OCI-LY1 (cell line): ENCODE measurements around the gene PRR36.

ENCODE experiments used
- H2AFZ ChIP-seq: fragments of 200-600 bp; sonication (generic), shearing (Covaris generic); 2 replicates; pipeline ENCODE4 v1.6.0; 2014; ENCODE audit warnings: antibody characterized with exemption, mild to moderate bottlenecking, low read length
- H3F3A ChIP-seq: fragments of 200-600 bp; sonication (generic), shearing (Covaris generic); 2 replicates; pipeline ENCODE4 v1.6.0; 2014; ENCODE audit warnings: mild to moderate bottlenecking, antibody characterized with exemption, low read length, moderate library complexity; ENCODE audit not compliant: insufficient read depth
- H3K27ac ChIP-seq: fragments of 200-600 bp; sonication (generic); 2 replicates; pipeline ENCODE4 v1.5.1; 2014; ENCODE audit warnings: low read length, mixed run types, mild to moderate bottlenecking, low read depth; ENCODE audit not compliant: poor library complexity, severe bottlenecking
- H3K27me3 ChIP-seq: fragments of 200-600 bp; sonication (generic); 2 replicates; pipeline ENCODE4 v1.6.0; 2014; ENCODE audit warnings: antibody characterized with exemption, mild to moderate bottlenecking, low read length, moderate library complexity; ENCODE audit not compliant: insufficient read depth
- H3K36me3 ChIP-seq: fragments of 200-600 bp; sonication (generic); 2 replicates; pipeline ENCODE4 v1.6.1; 2014; ENCODE audit warnings: mild to moderate bottlenecking, antibody characterized with exemption, low read length, moderate library complexity, mixed read lengths; ENCODE audit not compliant: insufficient read depth
- H3K4me1 ChIP-seq: fragments of 200-600 bp; sonication (generic); 2 replicates; pipeline ENCODE4 v1.5.1; 2014; ENCODE audit warnings: mild to moderate bottlenecking, low read length, moderate library complexity; ENCODE audit not compliant: insufficient read depth, severe bottlenecking
- H3K4me2 ChIP-seq: fragments of 200-600 bp; sonication (generic), shearing (Covaris generic); 2 replicates; pipeline ENCODE4 v1.6.1; 2014; ENCODE audit warnings: low read length
- H3K4me3 ChIP-seq: fragments of 200-600 bp; sonication (generic); 2 replicates; pipeline ENCODE4 v1.5.1; 2014; ENCODE audit warnings: low read length, low read depth, mild to moderate bottlenecking, mixed read lengths; ENCODE audit not compliant: poor library complexity, severe bottlenecking
- H3K79me2 ChIP-seq: fragments of 200-600 bp; shearing (Covaris generic); 2 replicates; pipeline ENCODE4 v1.6.1; 2016; ENCODE audit warnings: mixed run types, low read length, mixed read lengths; ENCODE audit not compliant: insufficient read depth
- H3K9ac ChIP-seq: fragments of 200-600 bp; sonication (generic), shearing (Covaris generic); 2 replicates; pipeline ENCODE4 v1.6.1; 2014; ENCODE audit warnings: mild to moderate bottlenecking, low read length, mixed read lengths
- H3K9me2 ChIP-seq: fragments of 200-600 bp; sonication (generic), shearing (Covaris generic); 2 replicates; pipeline ENCODE4 v1.6.1; 2014; ENCODE audit warnings: low read depth, mild to moderate bottlenecking, low read length, mixed read lengths
- H3K9me3 ChIP-seq: fragments of 200-600 bp; shearing (Covaris generic); 2 replicates; pipeline ENCODE4 v1.6.1; 2014; ENCODE audit warnings: low read length, mixed read lengths
- H4K20me1 ChIP-seq: fragments of 200-600 bp; sonication (generic), shearing (Covaris generic); 2 replicates; pipeline ENCODE4 v1.6.0; 2016; ENCODE audit warnings: mild to moderate bottlenecking, low read length; ENCODE audit not compliant: insufficient read depth
- EZH2 ChIP-seq: fragments of 200-600 bp; sonication (generic), shearing (Covaris generic); IDR thresholded peaks from 2 replicates; pipeline ENCODE4 v1.8.0; 2017; ENCODE audit warnings: borderline replicate concordance, mixed run types, mild to moderate bottlenecking, antibody characterized with exemption, low read length, moderate library complexity, mixed read lengths
- TF ChIP-seq, protein P1 (sequence below): fragments of 200-600 bp; sonication (generic), shearing (Covaris generic); IDR thresholded peaks from 2 replicates; pipeline ENCODE4 v1.5.1; 2017; ENCODE audit warnings: mild to moderate bottlenecking, antibody characterized with exemption, low read length, moderate library complexity, mixed read lengths

The PRR36 gene

GRCh38 chr19:7862413-7862951 is 11.7 kb downstream of the PRR36 start:
- no peaks in the 10 kb centered on the region; the same call in 1 of the 2 replicates for H3K27me3 ChIP-seq
- no peaks in the 10 kb centered on the region for H3F3A ChIP-seq
- H3K79me2 ChIP-seq = no peaks in the 10 kb centered on the region
- H3K4me2 ChIP-seq = no peak overlapping the region
- no peak for TF ChIP-seq EZH2
- TF ChIP-seq, protein P1, sequence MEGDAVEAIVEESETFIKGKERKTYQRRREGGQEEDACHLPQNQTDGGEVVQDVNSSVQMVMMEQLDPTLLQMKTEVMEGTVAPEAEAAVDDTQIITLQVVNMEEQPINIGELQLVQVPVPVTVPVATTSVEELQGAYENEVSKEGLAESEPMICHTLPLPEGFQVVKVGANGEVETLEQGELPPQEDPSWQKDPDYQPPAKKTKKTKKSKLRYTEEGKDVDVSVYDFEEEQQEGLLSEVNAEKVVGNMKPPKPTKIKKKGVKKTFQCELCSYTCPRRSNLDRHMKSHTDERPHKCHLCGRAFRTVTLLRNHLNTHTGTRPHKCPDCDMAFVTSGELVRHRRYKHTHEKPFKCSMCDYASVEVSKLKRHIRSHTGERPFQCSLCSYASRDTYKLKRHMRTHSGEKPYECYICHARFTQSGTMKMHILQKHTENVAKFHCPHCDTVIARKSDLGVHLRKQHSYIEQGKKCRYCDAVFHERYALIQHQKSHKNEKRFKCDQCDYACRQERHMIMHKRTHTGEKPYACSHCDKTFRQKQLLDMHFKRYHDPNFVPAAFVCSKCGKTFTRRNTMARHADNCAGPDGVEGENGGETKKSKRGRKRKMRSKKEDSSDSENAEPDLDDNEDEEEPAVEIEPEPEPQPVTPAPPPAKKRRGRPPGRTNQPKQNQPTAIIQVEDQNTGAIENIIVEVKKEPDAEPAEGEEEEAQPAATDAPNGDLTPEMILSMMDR = no peak
- no peak overlapping the region for H3K27ac ChIP-seq
- no peaks in the 10 kb centered on the region for H3K36me3 ChIP-seq
- no peak overlapping the region for H3K9ac ChIP-seq
- H3K4me1 ChIP-seq = peaks cover 12% of the 10 kb centered on the region
- H2AFZ ChIP-seq = no peak overlapping the region
- H3K4me3 ChIP-seq = no peak overlapping the region
- no peaks in the 10 kb centered on the region for H3K9me3 ChIP-seq
- H3K9me2 ChIP-seq = no peaks in the 10 kb centered on the region
- no peaks in the 10 kb centered on the region for H4K20me1 ChIP-seq

DNA sequence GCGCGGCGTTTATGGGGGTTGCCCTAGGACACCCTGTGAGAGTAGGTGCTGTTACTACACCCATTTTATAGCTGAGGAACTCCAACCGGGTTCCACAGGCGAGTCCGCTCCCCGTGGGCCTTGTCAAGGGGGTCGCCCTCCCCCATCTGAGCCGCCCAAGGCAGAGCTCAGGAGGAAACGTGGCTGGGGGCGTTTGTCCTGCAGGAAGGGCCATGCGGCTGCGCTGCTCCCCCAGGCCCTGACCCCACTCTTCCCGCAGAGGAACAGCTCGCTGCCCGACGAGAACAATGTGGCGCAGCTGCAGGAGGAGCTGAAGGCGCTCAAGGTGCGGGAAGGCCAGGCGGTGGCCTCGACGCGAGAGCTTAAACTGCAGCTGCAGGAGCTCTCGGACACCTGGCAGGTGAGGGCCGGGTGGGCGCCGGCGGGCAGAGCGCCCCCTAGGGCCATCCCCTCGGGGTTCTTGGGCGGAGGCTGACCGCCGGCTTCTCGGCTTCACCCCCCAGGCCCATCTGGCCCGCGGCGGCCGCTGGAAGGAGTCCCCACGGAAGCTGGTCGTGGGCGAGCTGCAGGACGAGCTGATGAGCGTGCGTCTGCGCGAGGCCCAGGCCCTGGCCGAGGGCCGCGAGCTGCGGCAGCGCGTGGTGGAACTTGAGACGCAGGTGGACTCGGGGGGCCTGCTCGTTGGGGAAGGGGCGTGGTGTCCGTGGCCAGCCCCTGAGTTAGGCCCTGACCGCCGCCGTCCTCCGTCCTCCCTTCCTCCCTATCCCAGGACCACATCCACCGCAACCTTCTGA is 12.4 kb downstream of the PRR36 start:
- no peak overlapping the region for H2AFZ ChIP-seq
- no peaks in the 10 kb centered on the region for H3K36me3 ChIP-seq
- peaks cover 12% of the 10 kb centered on the region for H3K4me1 ChIP-seq
- TF ChIP-seq, protein P1 = peak; percentile 28
- no peak for TF ChIP-seq EZH2
- H3K4me3 ChIP-seq = no peak overlapping the region
- no peak overlapping the region for H3K9ac ChIP-seq
- no peaks in the 10 kb centered on the region for H3K9me3 ChIP-seq
- H3K27ac ChIP-seq = no peak overlapping the region
- no peaks in the 10 kb centered on the region for H3K9me2 ChIP-seq
- H3K79me2 ChIP-seq = no peaks in the 10 kb centered on the region
- no peaks in the 10 kb centered on the region for H3F3A ChIP-seq
- peaks cover 5% of the 10 kb centered on the region; the same call in 1 of the 2 replicates for H3K27me3 ChIP-seq
- no peaks in the 10 kb centered on the region for H4K20me1 ChIP-seq
- no peak overlapping the region for H3K4me2 ChIP-seq

DNA sequence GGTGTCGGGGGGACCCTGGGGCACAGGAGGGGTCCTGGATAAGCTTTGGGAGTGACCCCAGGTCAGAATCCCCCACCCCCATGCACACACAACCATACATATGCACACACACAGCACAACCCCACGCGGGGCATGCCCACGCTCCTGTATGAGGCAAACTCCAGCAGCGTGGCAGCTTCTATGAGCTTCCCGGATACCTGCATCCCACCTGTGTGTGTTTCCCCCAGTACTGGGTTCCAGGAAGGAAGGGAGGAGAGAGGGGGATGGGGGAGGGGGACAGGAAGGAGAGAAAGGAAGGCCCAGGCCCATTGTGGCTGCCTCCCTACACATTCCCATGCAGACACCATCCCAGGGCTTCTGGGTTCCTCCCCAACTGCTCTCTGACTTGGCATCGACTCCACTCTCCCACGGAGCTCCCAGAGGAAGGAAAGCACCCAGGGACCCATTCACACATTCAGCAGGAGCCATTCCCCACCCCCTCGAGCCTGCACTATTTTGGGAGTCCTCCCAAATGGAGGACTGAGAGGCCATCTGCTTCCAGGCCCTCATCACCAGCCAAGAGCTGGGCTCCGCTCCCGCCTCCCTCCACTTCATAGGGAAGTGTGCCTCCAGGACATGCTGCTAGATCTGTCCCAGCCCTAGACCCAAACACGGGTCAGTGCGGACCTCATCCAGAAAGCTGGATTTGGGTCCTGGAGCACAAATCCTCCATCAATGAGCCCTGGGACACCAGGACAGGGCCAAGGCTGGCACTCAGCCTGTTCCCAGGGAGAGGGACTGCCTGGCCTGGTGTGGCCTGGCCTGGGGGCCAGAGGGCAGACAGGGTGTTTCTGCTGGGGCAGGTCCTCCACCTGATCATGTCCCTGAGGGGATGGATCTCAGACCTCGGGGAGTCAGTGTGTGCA is 13.2 kb downstream of the PRR36 start:
- no peaks in the 10 kb centered on the region for H3K9me3 ChIP-seq
- no peaks in the 10 kb centered on the region for H3F3A ChIP-seq
- no peaks in the 10 kb centered on the region for H4K20me1 ChIP-seq
- no peak overlapping the region for H3K4me3 ChIP-seq
- H3K9ac ChIP-seq = no peak overlapping the region
- H3K4me2 ChIP-seq = no peak overlapping the region
- no peaks in the 10 kb centered on the region for H3K36me3 ChIP-seq
- no peak overlapping the region for H2AFZ ChIP-seq
- TF ChIP-seq, protein P1 = no peak
- no peak for TF ChIP-seq EZH2
- no peaks in the 10 kb centered on the region for H3K9me2 ChIP-seq
- H3K79me2 ChIP-seq = no peaks in the 10 kb centered on the region
- H3K27me3 ChIP-seq = peaks cover 8% of the 10 kb centered on the region; the same call in 1 of the 2 replicates
- peaks cover 12% of the 10 kb centered on the region for H3K4me1 ChIP-seq
- H3K27ac ChIP-seq = no peak overlapping the region
